Keratinocyte (primary cell): ENCODE data around the gene PTPRR. TPM values are rescaled to one million over a fixed set of nuclear protein-coding genes. Genes with fewer than 3 reads are reported as not detected.

ENCODE experiments used
- DNase-seq: peaks from one replicate; pipeline ENCODE4 v3.0.0-alpha.2; 2011; ENCODE audit warnings: low read depth, missing footprints, low spot score
- FAIRE-seq: peaks from 2 replicates; lab custom pipeline; 2011; peaks lifted over from hg19 to GRCh38; lab: Jason Lieb, UNC
- H2AFZ ChIP-seq: 2 replicates; pipeline ENCODE4 v1.6.0; 2012; ENCODE audit warnings: low read length, control low read depth, inconsistent platforms; ENCODE audit not compliant: control insufficient read depth
- H3K27ac ChIP-seq: 2 replicates; pipeline ENCODE4 v1.5.1; 2011; ENCODE audit warnings: low read length; ENCODE audit not compliant: control insufficient read depth, insufficient read depth
- H3K27me3 ChIP-seq: 3 replicates; pipeline ENCODE4 v1.6.0; 2011; ENCODE audit warnings: low read length; ENCODE audit not compliant: control insufficient read depth, insufficient read depth; ENCODE audit errors: extremely low read depth
- H3K36me3 ChIP-seq, 2 experiments: 2 replicates in 1 of 2; 3 replicates in 1 of 2; pipeline ENCODE4 v1.5.1; 2011; ENCODE audit warnings: low read length in 2 of 2, mild to moderate bottlenecking in 1 of 2; ENCODE audit not compliant: control insufficient read depth in 2 of 2, insufficient read depth in 2 of 2; ENCODE audit errors: extremely low read depth in 1 of 2
- H3K4me1 ChIP-seq: 3 replicates; pipeline ENCODE4 v1.5.1; 2011; ENCODE audit warnings: low read length; ENCODE audit not compliant: control insufficient read depth, insufficient read depth; ENCODE audit errors: extremely low read depth
- H3K4me2 ChIP-seq: 3 replicates; pipeline ENCODE4 v1.6.0; 2011; ENCODE audit warnings: low read depth, low read length; ENCODE audit not compliant: control insufficient read depth, insufficient read depth; ENCODE audit errors: extremely low read depth
- H3K4me3 ChIP-seq, 3 experiments: fragments of 200-600 bp in 1 of 3; sonication (generic) in 1 of 3; 2 replicates in 2 of 3; 3 replicates in 1 of 3; pipeline ENCODE4 v1.5.1; 2011 to 2016; ENCODE audit warnings: low read length in 3 of 3, mild to moderate bottlenecking in 3 of 3, control low read depth in 2 of 3, inconsistent platforms in 1 of 3, low read depth in 1 of 3, mixed read lengths in 1 of 3, mixed run types in 1 of 3, moderate library complexity in 1 of 3; ENCODE audit not compliant: control insufficient read depth in 2 of 3, insufficient read depth in 2 of 3; ENCODE audit errors: extremely low read depth in 1 of 3
- H3K79me2 ChIP-seq: 2 replicates; pipeline ENCODE4 v1.6.0; 2012; ENCODE audit warnings: low read length; ENCODE audit not compliant: control insufficient read depth, insufficient read depth
- H3K9ac ChIP-seq: 3 replicates; pipeline ENCODE4 v1.6.0; 2011; ENCODE audit warnings: low read length; ENCODE audit not compliant: control insufficient read depth, insufficient read depth; ENCODE audit errors: extremely low read depth
- H3K9me1 ChIP-seq: 3 replicates; pipeline ENCODE4 v1.6.0; 2011; ENCODE audit warnings: low read length; ENCODE audit not compliant: control insufficient read depth, insufficient read depth; ENCODE audit errors: extremely low read depth
- H3K9me3 ChIP-seq: 2 replicates; pipeline ENCODE4 v1.5.1; 2012; ENCODE audit warnings: low read depth, low read length; ENCODE audit not compliant: control insufficient read depth
- H4K20me1 ChIP-seq: 3 replicates; pipeline ENCODE4 v1.6.0; 2011; ENCODE audit warnings: low read length; ENCODE audit not compliant: control insufficient read depth, insufficient read depth; ENCODE audit errors: extremely low read depth
- CTCF ChIP-seq, 3 experiments: IDR thresholded peaks in 1 of 3; conservative IDR thresholded peaks in 1 of 3; optimal IDR thresholded peaks in 1 of 3; 2 replicates in 2 of 3; 3 replicates in 1 of 3; pipeline versions ENCODE3 to v1.5.1; 2011; ENCODE audit warnings: low read length in 3 of 3, mild to moderate bottlenecking in 3 of 3, moderate library complexity in 2 of 3, control low read depth in 1 of 3, inconsistent platforms in 1 of 3; ENCODE audit not compliant: insufficient read depth in 2 of 3; ENCODE audit errors: extremely low read depth in 1 of 3
- EZH2 ChIP-seq: IDR thresholded peaks from one replicate; pipeline ENCODE4 v1.6.1; 2012; ENCODE audit warnings: inconsistent platforms, mild to moderate bottlenecking, low read length, moderate library complexity
- dilution Hi-C: fragments of 300-500 bp; cut with MboI; formaldehyde crosslinking; loops from one replicate; pipeline ENCODE4 v1.7.0; 2020; ENCODE audit warnings: low sequenced_read_pairs; ENCODE audit not compliant: extremely low pct_ligation_motif_present
- polyA plus RNA-seq, 5 experiments: library from polyadenylated mRNA; depleted of rRNA in 3 of 5; stranded (reverse) in 3 of 5; stranded (forward) in 1 of 5; unstranded in 1 of 5; fragments of >200 nt; gene quantifications; 1 replicate in 1 of 5; 2 replicates in 3 of 5; 3 replicates in 1 of 5; pipeline versions ENCODE4 v1.2.1 to v1.2.3, GENCODE V29; 2011 to 2012; ENCODE audit warnings: missing spikeins in 2 of 5, low read depth in 1 of 5, low replicate concordance in 1 of 5

Gene PTPRR
- polyA plus RNA-seq, 1 donor (not counting 4 experiments of a cell fraction or from before 2014, with no cell fraction given): 3.1 TPM

GRCh38 chr12:70875628-70876027, 44.9 kb downstream of the PTPRR start:
- Histone ChIP-seq H2AFZ (no peak overlapping the region), H3K79me2 (no peaks in the 10 kb centered on the region), H3K27ac (no peak overlapping the region), H3K4me2 (no peak overlapping the region), H3K4me3 (no peak overlapping the region), H3K9ac (no peak overlapping the region), H3K36me3 (no peaks in the 10 kb centered on the region), H3K9me3 (no peaks in the 10 kb centered on the region), H3K9me1 (no peaks in the 10 kb centered on the region), H3K4me1 (peaks cover 9% of the 10 kb centered on the region), H3K27me3 (no peaks in the 10 kb centered on the region), H4K20me1 (no peaks in the 10 kb centered on the region)
- TF ChIP-seq CTCF (optimal IDR thresholded peaks at IDR 0.05 in 1 of 3, IDR thresholded peaks at IDR 0.05 in 1 of 3, conservative IDR thresholded peaks at IDR 0.05 in 1 of 3; ENCODE audit: extremely low read depth in 1 of 3, insufficient read depth in 2 of 3, low read length in 3 of 3) (no peak), EZH2 (no peak)
- no peak for FAIRE-seq
- DNase-seq: no peak
- dilution Hi-C loops: no loop called here

GRCh38 chr12:70854881-70855568, 65.5 kb downstream of the PTPRR start:
- no peak overlapping the region for H3K4me2 ChIP-seq
- no peak overlapping the region for H3K4me3 ChIP-seq
- peaks cover 3% of the 10 kb centered on the region for H3K27me3 ChIP-seq
- dilution Hi-C loops: no loop called here
- H3K36me3 ChIP-seq: no peaks in the 10 kb centered on the region
- H3K9me3 ChIP-seq: no peaks in the 10 kb centered on the region
- no peaks in the 10 kb centered on the region for H3K9me1 ChIP-seq
- no peak overlapping the region for H3K9ac ChIP-seq
- TF ChIP-seq CTCF (optimal IDR thresholded peaks at IDR 0.05 in 1 of 3, IDR thresholded peaks at IDR 0.05 in 1 of 3, conservative IDR thresholded peaks at IDR 0.05 in 1 of 3; ENCODE audit: extremely low read depth in 1 of 3, insufficient read depth in 2 of 3, low read length in 3 of 3): no peak
- TF ChIP-seq EZH2: no peak
- no peaks in the 10 kb centered on the region for H3K79me2 ChIP-seq
- DNase-seq (no peak), FAIRE-seq (no peak)
- H4K20me1 ChIP-seq: no peaks in the 10 kb centered on the region
- no peaks in the 10 kb centered on the region for H3K4me1 ChIP-seq
- H3K27ac ChIP-seq: no peak overlapping the region
- no peak overlapping the region for H2AFZ ChIP-seq
